ENCODE data around the gene DBH.

GRCh38 chr9:133602277-133602676, 33.9 kb upstream of the DBH start:
- TF ChIP-seq EZH2phosphoT487 (IDR thresholded peaks at IDR 0.05; ENCODE audit: low read depth), result no peak
- no peak for TF ChIP-seq CTCF (IDR thresholded peaks at IDR 0.05; ENCODE audit: low read depth, low read length)
